MM.1S (cell line): Measurements from ENCODE around the gene CDC42.

Experiments
- EZH2phosphoT487 ChIP-seq: fragments of 300-600 bp; sonication (generic); IDR thresholded peaks from 2 replicates; pipeline ENCODE4 v1.6.1; 2018; ENCODE audit warnings: antibody characterized with exemption, low read length
- TF ChIP-seq, protein P1 (sequence below): fragments of 300-600 bp; sonication (generic); IDR thresholded peaks from 2 replicates; pipeline ENCODE4 v1.5.1; 2016; ENCODE audit warnings: antibody characterized with exemption, low read length, mixed read lengths

DNA sequence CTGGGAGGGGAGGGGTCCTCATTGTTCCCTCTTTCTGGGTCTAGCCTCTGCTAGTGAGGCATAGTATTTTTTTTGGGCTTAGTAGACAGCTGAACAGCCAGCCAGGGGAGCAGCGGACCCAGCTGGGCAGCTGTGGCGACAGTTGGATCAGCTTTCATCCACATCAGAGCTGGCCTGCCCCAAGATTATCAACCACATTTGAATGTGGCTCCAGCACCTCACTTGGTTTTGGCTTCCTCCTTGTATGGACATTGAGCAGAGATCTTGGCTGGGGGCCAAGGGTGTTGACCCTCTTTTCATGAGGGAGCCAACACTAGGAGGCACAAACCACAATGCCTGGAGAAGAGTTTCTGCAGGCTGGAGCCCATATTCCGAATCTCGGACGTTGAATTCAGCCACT is 65.3 kb downstream of the CDC42 start:
- TF ChIP-seq, protein P1, sequence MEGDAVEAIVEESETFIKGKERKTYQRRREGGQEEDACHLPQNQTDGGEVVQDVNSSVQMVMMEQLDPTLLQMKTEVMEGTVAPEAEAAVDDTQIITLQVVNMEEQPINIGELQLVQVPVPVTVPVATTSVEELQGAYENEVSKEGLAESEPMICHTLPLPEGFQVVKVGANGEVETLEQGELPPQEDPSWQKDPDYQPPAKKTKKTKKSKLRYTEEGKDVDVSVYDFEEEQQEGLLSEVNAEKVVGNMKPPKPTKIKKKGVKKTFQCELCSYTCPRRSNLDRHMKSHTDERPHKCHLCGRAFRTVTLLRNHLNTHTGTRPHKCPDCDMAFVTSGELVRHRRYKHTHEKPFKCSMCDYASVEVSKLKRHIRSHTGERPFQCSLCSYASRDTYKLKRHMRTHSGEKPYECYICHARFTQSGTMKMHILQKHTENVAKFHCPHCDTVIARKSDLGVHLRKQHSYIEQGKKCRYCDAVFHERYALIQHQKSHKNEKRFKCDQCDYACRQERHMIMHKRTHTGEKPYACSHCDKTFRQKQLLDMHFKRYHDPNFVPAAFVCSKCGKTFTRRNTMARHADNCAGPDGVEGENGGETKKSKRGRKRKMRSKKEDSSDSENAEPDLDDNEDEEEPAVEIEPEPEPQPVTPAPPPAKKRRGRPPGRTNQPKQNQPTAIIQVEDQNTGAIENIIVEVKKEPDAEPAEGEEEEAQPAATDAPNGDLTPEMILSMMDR, result no peak
- TF ChIP-seq EZH2phosphoT487, result no peak
